OCI-LY3 (cell line): ENCODE measurements around the gene CHDH.

Experiments used
- H2AFZ ChIP-seq: fragments of 200-600, 300-600 bp; shearing (Covaris generic); 2 replicates; pipeline ENCODE4 v1.6.0; 2014; ENCODE audit warnings: antibody characterized with exemption, low read depth, low read length
- H3K27ac ChIP-seq: fragments of 200-600, 300-600 bp; sonication (generic); 2 replicates; pipeline ENCODE4 v1.5.1; 2014; ENCODE audit warnings: mild to moderate bottlenecking, low read length, moderate library complexity, mixed read lengths
- H3K27me3 ChIP-seq: fragments of 200-600, 300-600 bp; sonication (generic); 2 replicates; pipeline ENCODE4 v1.6.1; 2014; ENCODE audit warnings: low read depth, low read length, mixed read lengths
- H3K36me3 ChIP-seq: fragments of 200-600, 300-600 bp; sonication (generic); replicated peaks from 2 replicates; pipeline ENCODE3; 2014; ENCODE audit warnings: low read depth, low read length, mixed read lengths
- H3K4me1 ChIP-seq: fragments of 300-600, 200-600 bp; sonication (generic); 2 replicates; pipeline ENCODE4 v1.6.1; 2014; ENCODE audit warnings: low read length, mixed read lengths
- H3K4me2 ChIP-seq: fragments of 200-600, 300-600 bp; sonication (generic); 2 replicates; pipeline ENCODE4 v1.6.1; 2014; ENCODE audit warnings: low read length, mixed read lengths
- H3K4me3 ChIP-seq: fragments of 300-600, 200-600 bp; sonication (generic); 2 replicates; pipeline ENCODE4 v1.5.1; 2014; ENCODE audit warnings: antibody characterized with exemption, mild to moderate bottlenecking, low read length, moderate library complexity
- H3K79me2 ChIP-seq: fragments of 300-600, 200-600 bp; shearing (Covaris generic); 2 replicates; pipeline ENCODE4 v1.6.1; 2014; ENCODE audit warnings: mild to moderate bottlenecking, low read length, mixed read lengths
- H3K9ac ChIP-seq: fragments of 300-600, 200-600 bp; shearing (Covaris generic); 2 replicates; pipeline ENCODE4 v1.6.0; 2014; ENCODE audit warnings: mild to moderate bottlenecking, low read length, moderate library complexity
- H3K9me3 ChIP-seq: fragments of 200-600, 300-600 bp; shearing (Covaris generic); 2 replicates; pipeline ENCODE4 v1.6.1; 2014; ENCODE audit warnings: low read length, mixed read lengths; ENCODE audit not compliant: insufficient read depth
- H4K20me1 ChIP-seq: fragments of 200-600, 300-600 bp; sonication (generic); 2 replicates; pipeline ENCODE4 v1.6.1; 2016; ENCODE audit warnings: low read length, mixed read lengths; ENCODE audit not compliant: insufficient read depth
- EZH2phosphoT487 ChIP-seq: fragments of 200-600 bp; shearing (Covaris generic); IDR thresholded peaks from 2 replicates; pipeline ENCODE4 v1.6.1; 2018; ENCODE audit warnings: antibody characterized with exemption, mixed run types, low read depth
- TF ChIP-seq, protein P1 (sequence below): fragments of 200-600, 300-600 bp; sonication (generic); IDR thresholded peaks from 2 replicates; pipeline ENCODE4 v1.5.1; 2014; ENCODE audit warnings: antibody characterized with exemption, low read length, low read depth

The CHDH gene

GRCh38 chr3:53811143-53811927, 34.9 kb downstream of the CHDH start:
- H2AFZ ChIP-seq = no peak overlapping the region
- TF ChIP-seq, protein P1, sequence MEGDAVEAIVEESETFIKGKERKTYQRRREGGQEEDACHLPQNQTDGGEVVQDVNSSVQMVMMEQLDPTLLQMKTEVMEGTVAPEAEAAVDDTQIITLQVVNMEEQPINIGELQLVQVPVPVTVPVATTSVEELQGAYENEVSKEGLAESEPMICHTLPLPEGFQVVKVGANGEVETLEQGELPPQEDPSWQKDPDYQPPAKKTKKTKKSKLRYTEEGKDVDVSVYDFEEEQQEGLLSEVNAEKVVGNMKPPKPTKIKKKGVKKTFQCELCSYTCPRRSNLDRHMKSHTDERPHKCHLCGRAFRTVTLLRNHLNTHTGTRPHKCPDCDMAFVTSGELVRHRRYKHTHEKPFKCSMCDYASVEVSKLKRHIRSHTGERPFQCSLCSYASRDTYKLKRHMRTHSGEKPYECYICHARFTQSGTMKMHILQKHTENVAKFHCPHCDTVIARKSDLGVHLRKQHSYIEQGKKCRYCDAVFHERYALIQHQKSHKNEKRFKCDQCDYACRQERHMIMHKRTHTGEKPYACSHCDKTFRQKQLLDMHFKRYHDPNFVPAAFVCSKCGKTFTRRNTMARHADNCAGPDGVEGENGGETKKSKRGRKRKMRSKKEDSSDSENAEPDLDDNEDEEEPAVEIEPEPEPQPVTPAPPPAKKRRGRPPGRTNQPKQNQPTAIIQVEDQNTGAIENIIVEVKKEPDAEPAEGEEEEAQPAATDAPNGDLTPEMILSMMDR = no peak
- TF ChIP-seq EZH2phosphoT487 = no peak

DNA sequence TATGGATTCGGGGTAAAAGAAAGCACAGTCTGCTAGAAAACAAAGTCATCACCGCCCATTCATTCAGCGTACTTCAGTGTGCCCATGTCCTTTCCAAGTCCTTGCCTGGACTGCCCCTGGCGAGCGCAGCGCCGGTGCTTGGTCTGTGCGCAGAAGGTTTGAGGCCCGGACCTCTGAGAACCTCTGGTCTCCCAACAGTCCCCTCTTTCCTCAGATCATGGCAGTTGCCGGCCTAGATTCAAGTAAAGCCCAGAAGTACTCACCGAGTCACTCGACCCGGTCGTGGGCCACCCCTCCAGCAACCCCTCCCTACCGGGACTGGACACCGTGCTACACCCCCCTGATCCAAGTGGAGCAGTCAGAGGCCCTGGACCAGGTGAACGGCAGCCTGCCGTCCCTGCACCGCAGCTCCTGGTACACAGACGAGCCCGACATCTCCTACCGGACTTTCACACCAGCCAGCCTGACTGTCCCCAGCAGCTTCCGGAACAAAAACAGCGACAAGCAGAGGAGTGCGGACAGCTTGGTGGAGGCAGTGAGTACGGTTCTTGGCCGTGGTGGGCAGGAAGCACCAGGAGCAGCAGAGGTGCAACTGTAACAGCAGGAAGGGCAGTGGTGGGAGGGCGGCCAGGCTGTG, 36.3 kb downstream of the CHDH start:
- Histone ChIP-seq H3K4me3 (no peak overlapping the region), H4K20me1 (no peaks in the 10 kb centered on the region), H2AFZ (no peak overlapping the region), H3K79me2 (no peaks in the 10 kb centered on the region), H3K9me3 (no peaks in the 10 kb centered on the region), H3K36me3 (no peaks in the 10 kb centered on the region), H3K4me1 (peaks cover 18% of the 10 kb centered on the region), H3K27me3 (no peaks in the 10 kb centered on the region), H3K4me2 (no peak overlapping the region), H3K27ac (no peak overlapping the region), H3K9ac (no peak overlapping the region)
- TF ChIP-seq, protein P1 = no peak
- TF ChIP-seq EZH2phosphoT487 = no peak

More at GRCh38 chr3:53811143-53811927, 34.9 kb downstream of the CHDH start:
- peaks cover 15% of the 10 kb centered on the region for H3K4me1 ChIP-seq
- H3K9me3 ChIP-seq = no peaks in the 10 kb centered on the region
- no peak overlapping the region for H3K9ac ChIP-seq
- H3K27me3 ChIP-seq = no peaks in the 10 kb centered on the region
- H4K20me1 ChIP-seq = no peaks in the 10 kb centered on the region
- no peak overlapping the region for H3K27ac ChIP-seq
- no peak overlapping the region for H3K4me3 ChIP-seq
- H3K36me3 ChIP-seq = no peaks in the 10 kb centered on the region
- no peak overlapping the region for H3K4me2 ChIP-seq
- no peaks in the 10 kb centered on the region for H3K79me2 ChIP-seq

- Histone ChIP-seq H3K79me2 (no peaks in the 10 kb centered on the region), H3K4me2 (no peak overlapping the region)
These were observed 37.0 kb downstream of the CHDH start for GRCh38 chr3:53809267-53809666.

GRCh38 chr3:53808496-53808895, 37.7 kb downstream of the CHDH start:
- no peak overlapping the region for H3K4me3 ChIP-seq
- no peaks in the 10 kb centered on the region for H3K27me3 ChIP-seq
- no peak overlapping the region for H3K9ac ChIP-seq
- no peak overlapping the region for H3K4me2 ChIP-seq
- H3K36me3 ChIP-seq = no peaks in the 10 kb centered on the region
- H3K27ac ChIP-seq = no peak overlapping the region
- H3K4me1 ChIP-seq = peaks cover 18% of the 10 kb centered on the region
- H3K79me2 ChIP-seq = no peaks in the 10 kb centered on the region
- H3K9me3 ChIP-seq = no peaks in the 10 kb centered on the region
- TF ChIP-seq, protein P1 = no peak
- TF ChIP-seq EZH2phosphoT487 = no peak
- no peaks in the 10 kb centered on the region for H4K20me1 ChIP-seq
- no peak overlapping the region for H2AFZ ChIP-seq

More at GRCh38 chr3:53809267-53809666, 37.0 kb downstream of the CHDH start:
- Histone ChIP-seq H3K4me1 (peaks cover 18% of the 10 kb centered on the region), H3K9ac (no peak overlapping the region), H3K36me3 (no peaks in the 10 kb centered on the region), H3K27me3 (no peaks in the 10 kb centered on the region), H4K20me1 (no peaks in the 10 kb centered on the region), H3K4me3 (no peak overlapping the region), H3K27ac (no peak overlapping the region), H2AFZ (no peak overlapping the region), H3K9me3 (no peaks in the 10 kb centered on the region)
- TF ChIP-seq EZH2phosphoT487 = no peak
- TF ChIP-seq, protein P1 = no peak
